D721Med (cell line): ENCODE data around the gene NUSAP1.

Source experiments
- DNase-seq: peaks from one replicate; pipeline ENCODE4 v3.0.0; 2011; ENCODE audit warnings: low spot score; ENCODE audit not compliant: insufficient read length
- FAIRE-seq: peaks from 2 replicates; lab custom pipeline; 2011; peaks lifted over from hg19 to GRCh38; lab: Jason Lieb, UNC
- CTCF ChIP-seq: IDR thresholded peaks from 2 replicates; pipeline ENCODE4 v1.5.1; 2012; ENCODE audit warnings: mild to moderate bottlenecking, control low read depth; ENCODE audit not compliant: insufficient read depth; ENCODE audit errors: missing control alignments

Gene NUSAP1

GRCh38 chr15:41336549-41336948 is 3.9 kb downstream of the NUSAP1 start:
- DNase-seq (no peak), FAIRE-seq (no peak)
- no peak for TF ChIP-seq CTCF

GRCh38 chr15:41337047-41337446 is 4.4 kb downstream of the NUSAP1 start:
- FAIRE-seq: no peak
- TF ChIP-seq CTCF: no peak
- no peak for DNase-seq

- FAIRE-seq (no peak), DNase-seq (no peak)
- TF ChIP-seq CTCF: no peak
Observed at GRCh38 chr15:41337631-41338522, 5.2 kb downstream of the NUSAP1 start.

GRCh38 chr15:41340189-41340695 is 7.6 kb downstream of the NUSAP1 start:
- no peak for DNase-seq
- no peak for TF ChIP-seq CTCF
- no peak for FAIRE-seq

DNA sequence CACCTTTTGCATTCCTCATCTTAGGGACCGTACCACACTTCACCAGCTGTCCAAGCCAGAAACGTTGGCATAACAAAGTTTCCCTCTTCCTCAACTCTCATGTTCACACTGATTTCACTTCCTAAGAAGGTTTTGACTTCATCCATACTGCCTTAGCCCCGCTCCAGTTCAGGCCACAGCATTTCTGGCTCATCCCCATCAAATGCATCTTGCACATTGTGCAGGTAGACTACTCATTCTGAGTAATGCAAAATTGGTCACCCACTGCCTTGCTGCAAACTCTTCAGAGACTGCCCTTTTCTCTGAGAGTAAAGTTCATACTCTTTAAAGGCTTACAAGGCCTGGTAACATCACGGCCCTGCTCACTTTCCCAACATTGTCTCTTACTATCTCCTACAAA is 8.8 kb downstream of the NUSAP1 start:
- no peak for FAIRE-seq
- DNase-seq: no peak
- TF ChIP-seq CTCF: no peak

DNA sequence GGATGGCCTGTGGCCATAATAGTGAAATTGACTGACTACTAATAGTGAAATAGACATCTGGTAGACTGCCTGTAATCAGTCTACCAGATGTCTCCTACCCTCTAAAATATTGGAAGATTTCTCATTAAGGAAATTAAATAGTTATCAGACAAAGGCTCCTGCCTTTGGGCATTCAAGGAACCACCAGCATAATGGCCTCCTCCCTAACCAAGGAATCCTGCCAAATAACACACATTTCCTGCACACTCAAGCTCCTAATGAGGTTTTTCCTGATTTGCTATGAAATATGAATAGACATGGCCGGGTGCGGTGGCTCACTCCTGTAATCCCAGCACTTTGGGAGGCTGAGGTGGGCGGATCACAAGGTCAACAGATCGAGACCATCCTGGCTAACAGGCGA is 14.6 kb downstream of the NUSAP1 start:
- TF ChIP-seq CTCF: no peak
- DNase-seq (no peak), FAIRE-seq (no peak)
